ENCODE data around the gene IFT74. TPM values are rescaled to one million over a fixed set of nuclear protein-coding genes. Genes with fewer than 3 reads are reported as not detected.

Gene IFT74
- total and polyA plus RNA-seq, 12 donors: 5.8 to 13.4 (median 10.9) TPM

DNA sequence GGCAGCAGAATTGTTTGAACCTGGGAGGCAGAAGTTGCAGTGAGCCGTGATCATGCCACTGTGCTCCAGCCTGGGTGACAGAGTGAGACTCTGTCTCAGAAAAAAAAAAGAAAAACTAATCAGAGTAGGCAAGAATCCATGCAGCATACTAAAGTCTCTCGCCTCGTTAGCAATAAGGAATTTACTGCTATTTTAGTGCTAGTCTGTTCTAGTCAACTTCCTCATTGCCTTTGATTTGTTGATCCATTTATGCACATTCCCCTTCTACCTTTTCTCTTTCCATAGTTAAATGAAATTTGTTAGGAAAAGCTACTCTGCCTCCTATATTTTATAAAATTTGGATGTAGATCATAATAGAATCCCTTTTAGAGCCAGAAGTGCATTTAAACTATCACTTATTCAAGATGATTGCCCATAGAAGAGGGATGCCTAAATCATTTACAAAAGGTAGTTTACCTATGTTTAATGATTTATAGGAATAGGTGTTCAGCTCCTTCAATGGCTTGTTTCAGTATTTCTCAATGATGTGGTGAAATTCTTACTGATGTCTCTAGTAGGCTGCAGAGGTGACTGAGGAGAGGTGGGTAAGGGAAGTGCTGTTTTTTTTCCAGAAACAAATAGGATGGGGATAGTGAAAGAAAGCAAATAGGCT, 47.3 kb downstream of the IFT74 start:
- H3K27me3 ChIP-seq: no peaks in the 10 kb centered on the region
- ATAC-seq (no peak), DNase-seq (no peak)
- H3K9me3 ChIP-seq: no peaks in the 10 kb centered on the region
- no peaks in the 10 kb centered on the region for H3K4me1 ChIP-seq
- peaks cover 0 to 6% (median 0%) of the 10 kb centered on the region in 9 donors for H3K36me3 ChIP-seq
- TF ChIP-seq, protein P1, sequence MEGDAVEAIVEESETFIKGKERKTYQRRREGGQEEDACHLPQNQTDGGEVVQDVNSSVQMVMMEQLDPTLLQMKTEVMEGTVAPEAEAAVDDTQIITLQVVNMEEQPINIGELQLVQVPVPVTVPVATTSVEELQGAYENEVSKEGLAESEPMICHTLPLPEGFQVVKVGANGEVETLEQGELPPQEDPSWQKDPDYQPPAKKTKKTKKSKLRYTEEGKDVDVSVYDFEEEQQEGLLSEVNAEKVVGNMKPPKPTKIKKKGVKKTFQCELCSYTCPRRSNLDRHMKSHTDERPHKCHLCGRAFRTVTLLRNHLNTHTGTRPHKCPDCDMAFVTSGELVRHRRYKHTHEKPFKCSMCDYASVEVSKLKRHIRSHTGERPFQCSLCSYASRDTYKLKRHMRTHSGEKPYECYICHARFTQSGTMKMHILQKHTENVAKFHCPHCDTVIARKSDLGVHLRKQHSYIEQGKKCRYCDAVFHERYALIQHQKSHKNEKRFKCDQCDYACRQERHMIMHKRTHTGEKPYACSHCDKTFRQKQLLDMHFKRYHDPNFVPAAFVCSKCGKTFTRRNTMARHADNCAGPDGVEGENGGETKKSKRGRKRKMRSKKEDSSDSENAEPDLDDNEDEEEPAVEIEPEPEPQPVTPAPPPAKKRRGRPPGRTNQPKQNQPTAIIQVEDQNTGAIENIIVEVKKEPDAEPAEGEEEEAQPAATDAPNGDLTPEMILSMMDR (IDR thresholded peaks at IDR 0.05): no peak
- intact Hi-C loops (cut with DNase I): no loop called here
- WGBS, 2 donors: 94 to 96% methylated on average over 3 of the region's 3 CpGs
- no peak overlapping the region for H3K4me3 ChIP-seq
- no peak overlapping the region for H3K27ac ChIP-seq

DNA sequence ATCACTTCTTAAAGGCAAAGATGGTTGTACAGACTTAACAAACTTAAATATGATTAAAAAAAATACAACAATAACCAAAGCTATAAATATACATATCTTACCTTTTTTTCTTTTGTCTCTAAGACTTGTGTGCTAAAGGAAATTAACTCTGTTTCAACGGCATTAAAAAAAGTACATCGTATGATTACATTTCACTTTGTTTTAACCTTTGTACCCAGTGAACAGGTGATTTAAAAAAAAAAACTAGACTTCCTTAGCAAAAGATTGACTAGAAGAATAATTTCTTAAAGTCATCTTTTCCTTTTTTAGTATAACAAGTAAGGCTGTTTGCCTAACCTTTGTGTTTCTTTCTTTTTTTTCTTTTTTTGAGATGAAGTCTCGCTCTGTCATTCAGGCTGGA, 49.3 kb downstream of the IFT74 start, which contains the start of gene LRRC19:
LRRC19 (minus strand) TSS at position 182 of the 400 bp plus-strand sequence. CDS start 5,978 bp downstream, outside the sequence.
- no peaks in the 10 kb centered on the region for H3K4me1 ChIP-seq
- H3K9me3 ChIP-seq: no peaks in the 10 kb centered on the region
- ATAC-seq: no peak
- no peak for DNase-seq
- H3K27me3 ChIP-seq: no peaks in the 10 kb centered on the region
- H3K36me3 ChIP-seq: peaks cover 0 to 24% (median 0%) of the 10 kb centered on the region in 9 donors
- H3K27ac ChIP-seq: no peak within 1 kb of the TSS
- intact Hi-C loops (cut with DNase I): no loop called here
- TF ChIP-seq, protein P1 (IDR thresholded peaks at IDR 0.05): no peak
- no peak within 1 kb of the TSS for H3K4me3 ChIP-seq
- 94 to 95% methylated on average over 3 of the region's 3 CpGs for WGBS, 2 donors

DNA sequence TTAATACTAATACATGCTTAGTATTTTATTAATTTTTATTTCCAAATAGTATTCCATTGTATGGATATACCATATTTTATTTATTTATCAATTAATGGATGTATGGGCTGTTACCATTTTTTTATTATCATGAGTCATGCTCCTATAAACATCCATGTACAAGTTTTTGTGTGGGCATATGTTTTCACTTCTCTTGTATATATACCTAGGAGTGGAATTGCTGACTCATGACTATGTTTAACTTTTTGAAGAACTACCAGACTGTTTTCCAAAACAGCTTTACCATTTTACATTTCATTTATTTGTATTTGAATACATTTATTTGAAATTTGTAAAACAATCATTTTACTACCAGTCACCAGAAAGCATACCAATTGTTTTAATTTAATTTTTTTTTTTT, 63.4 kb downstream of the IFT74 start:
- no peak for DNase-seq
- Histone ChIP-seq H3K4me3 (no peak overlapping the region), H3K4me1 (no peaks in the 10 kb centered on the region), H3K36me3 (peaks cover 0 to 84% (median 23%) of the 10 kb centered on the region in 9 donors), H3K27me3 (no peaks in the 10 kb centered on the region), H3K9me3 (no peaks in the 10 kb centered on the region), H3K27ac (no peak overlapping the region)
- no peak for ATAC-seq
- intact Hi-C loops (cut with DNase I): no loop called here
- TF ChIP-seq, protein P1 (IDR thresholded peaks at IDR 0.05): no peak

DNA sequence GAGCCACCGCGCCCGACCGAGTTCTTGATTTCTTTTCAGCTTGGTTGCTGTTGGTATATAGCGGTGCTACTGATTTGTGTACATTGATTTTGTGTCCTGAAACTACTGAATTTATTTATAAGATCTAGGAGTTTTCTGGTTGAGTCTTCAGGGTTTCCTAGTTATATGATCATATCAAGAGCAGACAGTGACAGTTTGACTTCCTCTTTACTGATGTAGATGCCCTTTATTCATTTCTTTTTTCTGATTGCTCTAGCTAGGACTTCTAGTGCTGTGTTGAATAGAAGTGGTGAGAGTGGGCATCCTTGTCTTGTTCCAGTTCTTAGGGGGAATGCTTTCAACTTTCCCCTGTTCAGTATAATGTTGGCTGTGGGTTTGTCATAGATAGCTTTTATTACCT, 66.7 kb downstream of the IFT74 start:
- WGBS, 2 donors: 92 to 98% methylated on average over 5 of the region's 5 CpGs
- peaks cover 0 to 57% (median 16%) of the 10 kb centered on the region in 9 donors for H3K36me3 ChIP-seq
- no peak overlapping the region for H3K27ac ChIP-seq
- intact Hi-C loops (cut with DNase I): loop anchor here in 1 of 10 donors (10.0 kb wide), 1 partner anchor 532 kb away; no protein-coding TSS in a partner anchor
- H3K9me3 ChIP-seq: no peaks in the 10 kb centered on the region
- no peak for ATAC-seq
- TF ChIP-seq, protein P1 (IDR thresholded peaks at IDR 0.05): no peak
- DNase-seq: no peak
- H3K4me1 ChIP-seq: no peaks in the 10 kb centered on the region
- no peak overlapping the region for H3K4me3 ChIP-seq
- H3K27me3 ChIP-seq: no peaks in the 10 kb centered on the region
